ES-I3 (cell line): ENCODE results near the gene OXLD1.
A peak's percentile ranks its signal among the peaks of the same experiment; 100 is the strongest.

Experiments
- H3K36me3 ChIP-seq: 2 replicates; pipeline ENCODE4 v1.6.1; 2013; ENCODE audit warnings: mild to moderate bottlenecking, low read length, control low read depth, moderate library complexity; ENCODE audit not compliant: insufficient read depth
- H3K4me1 ChIP-seq: 2 replicates; pipeline ENCODE4 v1.6.1; 2013; ENCODE audit warnings: mild to moderate bottlenecking, control low read depth, low read length; ENCODE audit not compliant: insufficient read depth
- H3K9ac ChIP-seq: 2 replicates; pipeline ENCODE4 v1.6.1; 2013; ENCODE audit warnings: low read depth, mild to moderate bottlenecking, low read length, moderate library complexity
- H3K9me3 ChIP-seq: 2 replicates; pipeline ENCODE4 v1.6.1; 2013; ENCODE audit warnings: mild to moderate bottlenecking, low read length, moderate library complexity; ENCODE audit not compliant: control insufficient read depth, insufficient read depth

Gene OXLD1

GRCh38 chr17:81659038-81659437, 7.4 kb downstream of the OXLD1 start:
- Histone ChIP-seq H3K4me1 (peaks cover 6% of the 10 kb centered on the region; the same call in 1 of the 2 replicates), H3K36me3 (no peaks in the 10 kb centered on the region), H3K9ac (no peak overlapping the region), H3K9me3 (no peaks in the 10 kb centered on the region)

DNA sequence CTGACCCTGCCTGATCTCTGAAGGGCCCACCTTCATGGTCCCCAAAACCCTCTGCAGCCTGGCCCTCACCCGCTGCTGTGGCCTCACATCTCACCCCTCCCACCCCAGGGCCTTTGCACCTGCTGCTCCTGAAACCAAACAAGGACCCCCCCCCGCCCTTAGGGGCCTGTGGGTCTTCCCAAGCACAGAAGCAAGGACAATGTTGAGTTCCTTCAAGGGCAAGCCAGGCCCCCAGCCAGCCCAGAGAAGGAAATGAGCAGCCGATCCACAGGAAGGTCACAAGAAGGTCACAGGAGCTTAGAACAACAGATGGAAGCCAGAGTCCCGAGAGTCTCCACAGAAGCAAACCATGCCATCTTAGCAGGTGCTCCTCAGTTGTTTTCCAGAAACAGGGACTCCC, 9.6 kb downstream of the OXLD1 start:
- Histone ChIP-seq H3K36me3 (no peaks in the 10 kb centered on the region), H3K9ac (no peak overlapping the region), H3K9me3 (no peaks in the 10 kb centered on the region), H3K4me1 (peaks cover 11% of the 10 kb centered on the region; the same call in 1 of the 2 replicates)

GRCh38 chr17:81656118-81656743, 10.2 kb downstream of the OXLD1 start, which contains the start of gene PDE6G:
PDE6G (minus strand) TSS chr17:81656542; CDS start chr17:81653305, 3,237 bp downstream.
- H3K9me3 ChIP-seq = no peaks in the 10 kb centered on the region
- H3K9ac ChIP-seq = no peak within 1 kb of the TSS
- H3K4me1 ChIP-seq = peaks cover 11% of the 10 kb centered on the region; the same call in 1 of the 2 replicates
- no peaks in the 10 kb centered on the region for H3K36me3 ChIP-seq

DNA sequence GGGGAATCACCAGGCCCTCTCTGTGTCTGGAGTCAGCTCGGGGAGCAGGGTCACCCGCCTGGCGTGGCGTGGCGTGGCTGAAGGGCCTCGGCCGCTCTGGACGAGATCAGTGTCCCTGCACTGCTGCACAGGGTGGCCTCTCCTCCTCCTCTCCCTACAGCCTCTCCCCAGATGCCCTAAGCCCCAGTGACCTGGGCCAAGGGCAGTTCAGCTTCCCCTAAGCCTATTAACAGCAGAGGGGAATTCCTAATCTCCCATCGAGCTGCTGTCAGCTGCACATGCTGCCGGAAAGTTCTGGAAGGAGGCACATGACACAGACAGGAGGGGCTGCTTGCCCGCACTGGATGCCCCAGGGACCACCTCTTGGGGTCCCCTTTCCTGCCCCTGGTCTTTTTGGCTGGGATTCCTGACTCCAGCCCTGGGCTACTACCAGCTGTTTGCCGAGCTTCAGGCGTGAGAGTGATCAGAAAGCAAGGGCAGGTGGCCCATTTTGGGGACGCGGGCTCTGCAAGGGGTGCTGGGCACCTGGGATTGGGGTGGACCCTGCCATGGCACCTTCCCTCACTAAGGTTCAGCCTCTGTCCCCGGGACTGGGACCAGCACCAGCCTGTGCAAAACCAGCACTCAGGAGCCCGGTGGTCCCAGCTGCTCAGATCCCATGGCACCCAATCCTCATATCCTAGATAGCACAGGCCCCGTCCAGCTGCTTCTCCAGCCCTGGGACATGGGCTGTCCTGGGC, 10.9 kb downstream of the OXLD1 start:
- Histone ChIP-seq H3K36me3 (no peaks in the 10 kb centered on the region), H3K9ac (no peak overlapping the region), H3K9me3 (no peaks in the 10 kb centered on the region), H3K4me1 (peaks cover 16% of the 10 kb centered on the region; the same call in 1 of the 2 replicates)

GRCh38 chr17:81652906-81653771, 13.3 kb downstream of the OXLD1 start:
- no peaks in the 10 kb centered on the region for H3K9me3 ChIP-seq
- no peaks in the 10 kb centered on the region for H3K36me3 ChIP-seq
- peaks cover 16% of the 10 kb centered on the region; the same call in 1 of the 2 replicates for H3K4me1 ChIP-seq
- H3K9ac ChIP-seq = peak overlapping the region; percentile 72

DNA sequence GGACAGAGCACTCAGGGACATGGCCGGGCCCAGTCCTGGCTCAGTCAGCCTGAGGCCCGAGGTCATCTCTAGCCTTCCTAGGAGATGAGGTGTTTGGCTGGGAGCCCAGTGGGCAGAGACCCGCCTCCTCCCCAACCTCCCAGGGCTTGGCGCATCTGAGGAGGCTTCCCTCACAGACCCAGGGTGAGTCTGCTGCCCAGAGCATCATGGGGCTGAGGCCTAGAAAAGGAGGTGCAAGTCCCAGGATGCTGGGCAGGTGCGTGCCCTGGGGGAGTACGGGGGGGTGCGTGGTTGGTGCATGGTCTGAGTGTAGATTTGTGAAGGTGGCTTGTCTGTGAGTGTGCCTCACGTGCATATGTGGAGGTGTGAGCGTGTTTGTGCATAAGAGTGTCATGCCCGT, 14.7 kb downstream of the OXLD1 start:
- Histone ChIP-seq H3K9me3 (no peaks in the 10 kb centered on the region), H3K4me1 (peaks cover 22% of the 10 kb centered on the region; the same call in 1 of the 2 replicates), H3K9ac (no peak overlapping the region), H3K36me3 (no peaks in the 10 kb centered on the region)

DNA sequence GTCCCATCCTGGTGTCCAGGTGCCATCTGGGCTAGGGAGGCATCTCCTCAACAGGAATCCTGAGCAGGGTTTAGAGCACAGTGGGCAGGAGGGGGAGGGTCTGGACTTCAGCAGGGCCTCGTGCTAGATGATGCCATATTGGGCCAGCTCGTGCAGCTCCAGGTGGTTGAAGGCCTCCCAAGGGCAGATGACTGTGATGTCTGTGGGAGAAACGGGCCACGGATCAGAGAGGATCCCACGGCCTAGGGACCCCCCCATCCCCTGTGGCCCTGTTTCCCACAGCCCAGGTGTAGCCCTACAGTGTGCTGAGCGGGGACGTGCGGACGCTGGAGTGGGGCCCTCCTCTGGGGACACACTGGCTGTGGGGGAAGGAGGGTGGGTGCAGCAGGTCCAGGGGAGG, 15.5 kb downstream of the OXLD1 start:
- peaks cover 22% of the 10 kb centered on the region; the same call in 1 of the 2 replicates for H3K4me1 ChIP-seq
- H3K36me3 ChIP-seq = no peaks in the 10 kb centered on the region
- H3K9ac ChIP-seq = no peak overlapping the region
- no peaks in the 10 kb centered on the region for H3K9me3 ChIP-seq

DNA sequence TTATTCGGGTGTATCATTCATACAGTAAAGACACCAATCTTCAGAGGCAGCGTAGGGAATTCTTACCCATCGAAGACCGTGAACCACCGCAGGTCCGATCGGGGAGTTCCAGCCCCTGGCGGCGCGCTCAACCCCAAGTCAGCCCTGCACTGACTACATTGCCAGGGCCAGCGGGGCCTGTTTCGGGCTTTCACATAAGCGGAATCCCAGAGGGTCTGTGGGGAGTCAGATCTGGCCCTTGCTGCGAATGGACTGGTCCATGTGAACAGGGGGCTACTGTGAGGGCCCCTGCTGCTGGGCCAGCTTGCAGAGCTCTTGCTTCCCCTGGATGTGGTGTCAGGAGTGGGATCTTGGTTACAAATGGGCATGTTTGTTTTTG, 17.7 kb downstream of the OXLD1 start:
- H3K9ac ChIP-seq = peak overlapping the region; percentile 54; the same call in 1 of the 2 replicates
- peaks cover 18% of the 10 kb centered on the region; the same call in 1 of the 2 replicates for H3K4me1 ChIP-seq
- no peaks in the 10 kb centered on the region for H3K36me3 ChIP-seq
- H3K9me3 ChIP-seq = no peaks in the 10 kb centered on the region

GRCh38 chr17:81648013-81648706, 18.2 kb downstream of the OXLD1 start:
- Histone ChIP-seq H3K4me1 (peaks cover 13% of the 10 kb centered on the region; the same call in 1 of the 2 replicates), H3K9me3 (no peaks in the 10 kb centered on the region), H3K9ac (peak overlapping the region; percentile 54), H3K36me3 (no peaks in the 10 kb centered on the region)

DNA sequence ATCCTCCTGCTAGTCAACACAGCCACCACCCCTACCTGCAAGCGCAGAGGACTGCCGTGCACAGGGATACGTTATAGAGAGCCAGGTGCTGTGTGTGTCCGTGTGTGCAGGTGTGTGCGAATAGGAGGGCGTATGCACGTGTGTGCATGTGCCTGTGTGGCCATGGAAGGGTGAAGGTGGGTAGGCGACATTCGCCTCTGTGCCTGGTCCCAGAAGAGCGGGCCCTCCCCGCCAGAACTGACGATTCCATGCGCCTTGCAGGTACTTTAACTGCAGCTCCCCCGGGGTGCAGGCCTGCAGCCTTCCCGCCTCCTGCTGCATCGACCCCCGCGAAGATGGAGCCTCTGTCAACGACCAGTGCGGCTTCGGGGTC, 18.8 kb downstream of the OXLD1 start:
- Histone ChIP-seq H3K36me3 (no peaks in the 10 kb centered on the region), H3K9ac (peak overlapping the region; percentile 54; the same call in 1 of the 2 replicates), H3K4me1 (peaks cover 11% of the 10 kb centered on the region; the same call in 1 of the 2 replicates), H3K9me3 (no peaks in the 10 kb centered on the region)

GRCh38 chr17:81646869-81647600, 19.4 kb downstream of the OXLD1 start:
- H3K9ac ChIP-seq = peak overlapping the region; percentile 54; the same call in 1 of the 2 replicates
- H3K36me3 ChIP-seq = no peaks in the 10 kb centered on the region
- H3K4me1 ChIP-seq = peaks cover 16% of the 10 kb centered on the region; the same call in 1 of the 2 replicates
- H3K9me3 ChIP-seq = no peaks in the 10 kb centered on the region

DNA sequence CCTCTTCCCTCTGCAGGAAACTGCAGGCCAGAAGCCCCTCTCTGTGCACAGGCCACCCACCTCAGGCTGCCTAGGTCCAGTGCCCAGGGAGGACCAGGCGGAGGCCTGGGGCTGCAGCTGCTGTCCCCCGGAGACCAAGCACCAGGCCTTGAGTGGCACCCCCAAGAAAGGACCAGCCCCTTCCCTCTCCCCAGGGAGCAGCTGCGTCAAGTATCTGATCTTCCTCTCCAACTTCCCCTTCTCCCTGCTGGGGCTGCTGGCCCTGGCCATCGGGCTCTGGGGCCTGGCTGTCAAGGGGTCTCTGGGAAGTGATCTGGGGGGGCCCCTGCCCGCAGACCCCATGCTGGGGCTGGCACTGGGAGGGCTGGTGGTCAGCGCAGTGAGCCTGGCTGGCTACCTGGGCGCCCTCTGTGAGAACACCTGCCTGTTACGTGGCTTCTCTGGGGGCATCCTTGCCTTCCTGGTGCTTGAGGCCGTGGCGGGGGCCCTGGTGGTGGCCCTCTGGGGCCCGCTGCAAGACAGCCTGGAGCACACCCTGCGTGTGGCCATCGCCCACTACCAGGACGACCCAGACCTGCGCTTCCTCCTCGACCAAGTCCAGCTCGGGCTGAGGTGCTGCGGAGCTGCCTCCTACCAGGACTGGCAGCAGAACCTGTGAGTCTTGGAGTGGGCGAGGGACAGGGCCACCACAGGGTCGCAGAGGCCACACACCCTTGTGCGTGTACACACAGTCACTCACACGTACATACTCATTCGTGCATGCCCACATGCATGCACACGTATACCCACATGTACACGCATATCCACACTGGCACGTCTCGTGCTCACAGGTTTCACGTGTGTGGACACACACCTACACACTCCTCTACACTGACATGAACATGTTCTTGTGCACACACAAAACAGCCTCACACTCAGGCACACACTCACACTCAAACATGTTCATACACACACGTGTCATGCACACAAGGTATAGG, 21.1 kb downstream of the OXLD1 start:
- Histone ChIP-seq H3K36me3 (no peaks in the 10 kb centered on the region), H3K9ac (no peak overlapping the region), H3K9me3 (no peaks in the 10 kb centered on the region), H3K4me1 (peaks cover 14% of the 10 kb centered on the region; the same call in 1 of the 2 replicates)
